ENCODE data around the gene SMAD5. TPM values are rescaled to one million over a fixed set of nuclear protein-coding genes. Genes with fewer than 3 reads are reported as not detected.

SMAD5 gene
- total RNA-seq, 1 donor from 2014 or later, result 71.3 TPM

DNA sequence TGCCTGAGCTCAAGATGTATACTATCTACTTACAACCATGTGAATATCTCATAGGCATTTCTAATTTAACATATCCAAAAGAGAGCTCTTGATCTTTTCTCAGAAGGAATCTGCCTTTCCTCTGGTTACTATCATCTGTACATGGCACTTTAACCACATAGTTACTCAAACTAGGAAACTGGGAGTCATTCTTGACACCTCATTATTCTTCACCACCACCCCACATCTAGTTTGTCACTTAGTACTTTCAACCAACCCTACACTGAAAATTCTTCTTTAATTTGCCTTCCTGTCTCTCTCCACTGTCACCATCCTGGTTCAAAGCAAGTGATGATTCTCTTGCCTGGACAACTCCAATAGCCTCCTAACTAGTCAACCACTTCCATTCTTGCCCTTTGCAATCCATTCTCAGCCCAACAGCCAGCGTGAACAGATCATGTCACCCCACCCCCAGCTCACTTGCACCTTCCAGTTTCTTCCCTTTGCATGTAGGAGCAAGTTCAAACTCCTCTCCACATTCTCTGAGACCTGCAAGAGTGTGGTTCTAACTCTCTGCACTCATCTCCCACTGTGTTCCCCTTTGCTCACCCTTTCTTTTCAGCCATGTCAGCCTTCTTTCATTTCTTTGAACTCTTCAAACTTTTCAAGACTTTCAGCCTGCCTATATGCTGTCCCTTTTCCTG lies 17.3 kb upstream of the SMAD5 start:
- DNase-seq (ENCODE audit: low read depth), result no peak
- Mint-ChIP-seq H3K27me3 (ENCODE audit: low read depth, unreplicated experiment) (peaks cover 25% of the 10 kb centered on the region), H3K9me3 (ENCODE audit: unreplicated experiment) (peaks cover under 1% of the 10 kb centered on the region), H3K27ac (ENCODE audit: unreplicated experiment) (no peak overlapping the region), H3K36me3 (ENCODE audit: low read depth, unreplicated experiment) (no peaks in the 10 kb centered on the region), H3K4me1 (ENCODE audit: low read depth, unreplicated experiment) (no peaks in the 10 kb centered on the region), H3K4me3 (ENCODE audit: unreplicated experiment) (no peak overlapping the region)
- no peak overlapping the region for H3K27ac ChIP-seq (ENCODE audit: low read depth, low read length)
- H3K9me3 ChIP-seq (ENCODE audit: insufficient read depth, low read depth, low read length), result no peaks in the 10 kb centered on the region
- H3K4me1 ChIP-seq (ENCODE audit: insufficient read depth, low read length), result no peaks in the 10 kb centered on the region
- no peak overlapping the region for H2AFZ ChIP-seq (ENCODE audit: low read depth, low read length)
- TF ChIP-seq EZH2 (IDR thresholded peaks at IDR 0.05; ENCODE audit: insufficient read depth, low read length), result no peak
- TF ChIP-seq, protein P1, sequence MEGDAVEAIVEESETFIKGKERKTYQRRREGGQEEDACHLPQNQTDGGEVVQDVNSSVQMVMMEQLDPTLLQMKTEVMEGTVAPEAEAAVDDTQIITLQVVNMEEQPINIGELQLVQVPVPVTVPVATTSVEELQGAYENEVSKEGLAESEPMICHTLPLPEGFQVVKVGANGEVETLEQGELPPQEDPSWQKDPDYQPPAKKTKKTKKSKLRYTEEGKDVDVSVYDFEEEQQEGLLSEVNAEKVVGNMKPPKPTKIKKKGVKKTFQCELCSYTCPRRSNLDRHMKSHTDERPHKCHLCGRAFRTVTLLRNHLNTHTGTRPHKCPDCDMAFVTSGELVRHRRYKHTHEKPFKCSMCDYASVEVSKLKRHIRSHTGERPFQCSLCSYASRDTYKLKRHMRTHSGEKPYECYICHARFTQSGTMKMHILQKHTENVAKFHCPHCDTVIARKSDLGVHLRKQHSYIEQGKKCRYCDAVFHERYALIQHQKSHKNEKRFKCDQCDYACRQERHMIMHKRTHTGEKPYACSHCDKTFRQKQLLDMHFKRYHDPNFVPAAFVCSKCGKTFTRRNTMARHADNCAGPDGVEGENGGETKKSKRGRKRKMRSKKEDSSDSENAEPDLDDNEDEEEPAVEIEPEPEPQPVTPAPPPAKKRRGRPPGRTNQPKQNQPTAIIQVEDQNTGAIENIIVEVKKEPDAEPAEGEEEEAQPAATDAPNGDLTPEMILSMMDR (IDR thresholded peaks at IDR 0.05; ENCODE audit: insufficient read depth, low read depth, low read length), result no peak
- H4K20me1 ChIP-seq (ENCODE audit: insufficient read depth, low read length), result no peaks in the 10 kb centered on the region
- H3K4me3 ChIP-seq (ENCODE audit: insufficient read depth, low read depth, low read length), result no peak overlapping the region
- H3K4me2 ChIP-seq (ENCODE audit: low read length), result no peak overlapping the region
- H3K9ac ChIP-seq (ENCODE audit: low read length), result no peak overlapping the region
- no peak for FAIRE-seq
- peaks cover 9% of the 10 kb centered on the region for H3K27me3 ChIP-seq (ENCODE audit: insufficient read depth, low read length)
- H3K79me2 ChIP-seq (ENCODE audit: insufficient read depth, low read length), result no peaks in the 10 kb centered on the region
- H3K36me3 ChIP-seq (ENCODE audit: insufficient read depth, low read length), result no peaks in the 10 kb centered on the region

DNA sequence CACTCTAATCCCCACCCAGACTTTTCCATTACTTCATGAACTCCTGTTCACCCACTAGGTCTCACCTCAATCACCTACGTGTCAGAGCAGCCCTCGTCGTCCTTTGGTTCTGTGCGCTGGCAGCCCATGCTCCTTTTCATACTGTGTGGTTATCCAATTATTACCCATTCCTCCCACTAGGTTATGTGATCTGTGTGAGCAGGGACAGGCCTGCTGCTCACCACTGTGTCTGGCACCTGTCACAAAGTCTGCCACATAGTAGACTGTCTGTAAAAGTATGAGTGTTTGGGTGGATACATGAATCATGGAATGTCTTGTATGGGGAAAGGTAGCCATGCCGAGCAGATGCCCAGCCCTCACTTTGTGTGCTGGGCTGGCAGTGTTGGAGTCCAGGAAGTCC lies 12.1 kb upstream of the SMAD5 start:
- no peaks in the 10 kb centered on the region for H3K4me1 Mint-ChIP-seq (ENCODE audit: low read depth, unreplicated experiment)

More for the DNA sequence above, 12.1 kb upstream of the SMAD5 start:
- Histone ChIP-seq H3K9me3 (ENCODE audit: insufficient read depth, low read depth, low read length) (no peaks in the 10 kb centered on the region), H3K79me2 (ENCODE audit: insufficient read depth, low read length) (no peaks in the 10 kb centered on the region), H3K4me2 (ENCODE audit: low read length) (no peak overlapping the region), H3K27me3 (ENCODE audit: insufficient read depth, low read length) (peaks cover 5% of the 10 kb centered on the region), H3K4me1 (ENCODE audit: insufficient read depth, low read length) (no peaks in the 10 kb centered on the region), H3K9ac (ENCODE audit: low read length) (no peak overlapping the region), H3K4me3 (ENCODE audit: insufficient read depth, low read depth, low read length) (no peak overlapping the region), H3K36me3 (ENCODE audit: insufficient read depth, low read length) (no peaks in the 10 kb centered on the region), H3K27ac (ENCODE audit: low read depth, low read length) (no peak overlapping the region), H4K20me1 (ENCODE audit: insufficient read depth, low read length) (no peaks in the 10 kb centered on the region), H2AFZ (ENCODE audit: low read depth, low read length) (no peak overlapping the region)
- DNase-seq (ENCODE audit: low read depth) (no peak), FAIRE-seq (no peak)
- no peak overlapping the region for H3K27ac Mint-ChIP-seq (ENCODE audit: unreplicated experiment)
- peaks cover 3% of the 10 kb centered on the region for H3K9me3 Mint-ChIP-seq (ENCODE audit: unreplicated experiment)
- peaks cover 26% of the 10 kb centered on the region for H3K27me3 Mint-ChIP-seq (ENCODE audit: low read depth, unreplicated experiment)
- no peaks in the 10 kb centered on the region for H3K36me3 Mint-ChIP-seq (ENCODE audit: low read depth, unreplicated experiment)
- H3K4me3 Mint-ChIP-seq (ENCODE audit: unreplicated experiment), result no peak overlapping the region
- TF ChIP-seq EZH2 (IDR thresholded peaks at IDR 0.05; ENCODE audit: insufficient read depth, low read length), result no peak
- TF ChIP-seq, protein P1 (IDR thresholded peaks at IDR 0.05; ENCODE audit: insufficient read depth, low read depth, low read length), result no peak

Data from astrocyte (in vitro differentiated cells and primary cell).